DOHH2 (cell line): Measurements from ENCODE around the gene LYAR.

ENCODE experiments used
- H3F3A ChIP-seq: fragments of 200-600 bp; sonication (generic), shearing (Covaris generic); 2 replicates; pipeline ENCODE4 v1.6.0; 2016; ENCODE audit warnings: antibody characterized with exemption, mild to moderate bottlenecking; ENCODE audit not compliant: control insufficient read depth, insufficient read depth
- H3K27ac ChIP-seq: fragments of 200-600 bp; sonication (generic); 2 replicates; pipeline ENCODE4 v1.5.1; 2014; ENCODE audit warnings: low read depth, mild to moderate bottlenecking, low read length, moderate library complexity
- H3K27me3 ChIP-seq: fragments of 200-600 bp; sonication (generic); 2 replicates; pipeline ENCODE4 v1.6.1; 2014; ENCODE audit warnings: mild to moderate bottlenecking, low read length, mixed read lengths; ENCODE audit not compliant: control insufficient read depth
- H3K36me3 ChIP-seq: fragments of 200-600 bp; sonication (generic); 2 replicates; pipeline ENCODE4 v1.6.1; 2014; ENCODE audit warnings: mild to moderate bottlenecking, low read length, moderate library complexity, mixed read lengths; ENCODE audit not compliant: control insufficient read depth
- H3K4me1 ChIP-seq: fragments of 200-600 bp; sonication (generic); 2 replicates; pipeline ENCODE4 v1.6.1; 2014; ENCODE audit warnings: mild to moderate bottlenecking, low read length, mixed read lengths; ENCODE audit not compliant: control insufficient read depth
- H3K4me2 ChIP-seq: fragments of 200-600 bp; sonication (generic); 2 replicates; pipeline ENCODE4 v1.6.0; 2014; ENCODE audit warnings: mild to moderate bottlenecking, low read length, moderate library complexity
- H3K4me3 ChIP-seq: fragments of 200-600 bp; sonication (generic); 2 replicates; pipeline ENCODE4 v1.5.1; 2014; ENCODE audit warnings: mild to moderate bottlenecking, low read length, mixed read lengths
- H3K79me2 ChIP-seq: fragments of 200-600 bp; sonication (generic); 2 replicates; pipeline ENCODE4 v1.6.1; 2014; ENCODE audit warnings: mild to moderate bottlenecking, low read length, mixed read lengths; ENCODE audit not compliant: control insufficient read depth
- H3K9me2 ChIP-seq: fragments of 200-600 bp; sonication (generic); replicated peaks from 2 replicates; pipeline ENCODE4 v1.6.1; 2014; ENCODE audit warnings: mild to moderate bottlenecking, low read length, mixed read lengths; ENCODE audit not compliant: control insufficient read depth
- H3K9me3 ChIP-seq: fragments of 200-600 bp; sonication (generic); 2 replicates; pipeline ENCODE4 v1.6.1; 2014; ENCODE audit warnings: antibody characterized with exemption, low read length, mixed read lengths; ENCODE audit not compliant: control insufficient read depth, insufficient read depth
- H4K20me1 ChIP-seq: fragments of 200-600 bp; sonication (generic); 2 replicates; pipeline ENCODE4 v1.6.0; 2014; ENCODE audit warnings: low read depth, mild to moderate bottlenecking, antibody characterized with exemption, low read length, moderate library complexity; ENCODE audit not compliant: control insufficient read depth, insufficient read depth
- CTCF ChIP-seq: fragments of 200-600 bp; sonication (generic); IDR thresholded peaks from one replicate; pipeline ENCODE4 v1.5.1; 2014; ENCODE audit warnings: antibody characterized with exemption, mild to moderate bottlenecking, low read depth, low read length; ENCODE audit not compliant: poor library complexity, severe bottlenecking
- EZH2phosphoT487 ChIP-seq: fragments of 200-600 bp; sonication (generic); IDR thresholded peaks from 2 replicates; pipeline ENCODE4 v1.6.1; 2017; ENCODE audit warnings: borderline replicate concordance, mild to moderate bottlenecking, antibody characterized with exemption, low read length, moderate library complexity, mixed read lengths

Gene LYAR

DNA sequence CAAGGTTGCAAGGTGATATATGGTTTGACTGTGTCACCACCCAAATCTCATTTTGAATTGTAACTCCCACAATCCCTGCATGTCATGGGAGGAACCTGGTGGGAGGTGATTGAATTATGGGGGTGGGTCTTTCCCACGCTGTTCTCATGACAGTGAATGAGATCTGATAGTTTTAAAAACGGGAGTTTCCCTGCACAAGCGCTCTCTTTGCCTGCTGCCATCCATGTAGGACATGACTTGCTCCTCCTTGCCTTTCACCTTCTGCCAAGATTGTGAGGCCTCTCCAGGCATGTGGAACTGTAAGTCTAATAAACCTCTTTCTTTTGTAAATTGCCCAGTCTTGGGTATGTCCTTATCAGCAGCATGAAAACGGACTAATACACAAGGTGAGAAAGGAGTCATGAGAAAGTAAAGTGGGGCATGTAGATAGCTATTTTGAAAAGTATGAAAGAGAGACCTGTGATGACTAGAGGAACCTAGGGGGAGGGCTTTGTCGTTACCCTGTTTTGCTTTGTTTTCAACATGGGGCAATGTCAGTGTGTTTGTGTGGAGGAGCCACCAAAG, 6.4 kb upstream of the LYAR start:
- Histone ChIP-seq H4K20me1 (no peaks in the 10 kb centered on the region), H3K4me1 (peaks cover 2% of the 10 kb centered on the region), H3K79me2 (peaks cover 38% of the 10 kb centered on the region), H3K9me3 (no peaks in the 10 kb centered on the region), H3K27ac (no peak overlapping the region), H3K27me3 (no peaks in the 10 kb centered on the region), H3K4me3 (no peak overlapping the region), H3F3A (no peaks in the 10 kb centered on the region), H3K4me2 (no peak overlapping the region), H3K36me3 (no peaks in the 10 kb centered on the region; the same call in 1 of the 2 replicates), H3K9me2 (no peaks in the 10 kb centered on the region)
- no peak for TF ChIP-seq EZH2phosphoT487
- no peak for TF ChIP-seq CTCF

- peaks cover 69% of the 10 kb centered on the region for H3K79me2 ChIP-seq
- TF ChIP-seq CTCF: no peak
- TF ChIP-seq EZH2phosphoT487: no peak
- no peak overlapping the region for H3K27ac ChIP-seq
- H3K4me1 ChIP-seq: peaks cover 17% of the 10 kb centered on the region
- no peaks in the 10 kb centered on the region for H3F3A ChIP-seq
- no peaks in the 10 kb centered on the region for H3K9me3 ChIP-seq
- H3K36me3 ChIP-seq: peaks cover 5% of the 10 kb centered on the region
- peaks cover 5% of the 10 kb centered on the region; the same call in 1 of the 2 replicates for H4K20me1 ChIP-seq
- no peaks in the 10 kb centered on the region for H3K27me3 ChIP-seq
- H3K4me3 ChIP-seq: no peak overlapping the region
- H3K9me2 ChIP-seq: no peaks in the 10 kb centered on the region
- H3K4me2 ChIP-seq: no peak overlapping the region
These were observed 3.3 kb upstream of the LYAR start for GRCh38 chr4:4293279-4293678.

GRCh38 chr4:4289597-4289940, 385 bp downstream of the LYAR start:
- no peak for TF ChIP-seq EZH2phosphoT487
- no peak for TF ChIP-seq CTCF
- H3K9me2 ChIP-seq: no peaks in the 10 kb centered on the region
- peaks cover 26% of the 10 kb centered on the region for H3K4me1 ChIP-seq
- peak overlapping the region; percentile 89 for H3K4me2 ChIP-seq
- H3K79me2 ChIP-seq: peaks cover 90% of the 10 kb centered on the region
- no peaks in the 10 kb centered on the region for H3F3A ChIP-seq
- no peaks in the 10 kb centered on the region for H3K27me3 ChIP-seq
- peak overlapping the region; percentile 27 for H3K27ac ChIP-seq
- peaks cover 37% of the 10 kb centered on the region for H3K36me3 ChIP-seq
- peak overlapping the region; percentile 83 for H3K4me3 ChIP-seq
- H3K9me3 ChIP-seq: no peaks in the 10 kb centered on the region
- peaks cover 5% of the 10 kb centered on the region; the same call in 1 of the 2 replicates for H4K20me1 ChIP-seq
